B cell (primary cell): ENCODE data around the gene LTBP3. TPM values are rescaled to one million over a fixed set of nuclear protein-coding genes. Genes with fewer than 3 reads are reported as not detected.

Experiments used
- ATAC-seq: fragments of 200-7000 bp; cut with Tn5 transposase; one replicate; pipeline ENCODE4 v1.10.0; 2021; ENCODE audit warnings: low read depth, mild to moderate bottlenecking, moderate number of reproducible peaks, moderate library complexity
- CTCF ChIA-PET: fragments of 350-600 bp; sonication (Branson Sonifier 250); formaldehyde crosslinking; loops from one replicate; lab custom pipeline; 2021; ENCODE audit warnings: antibody characterized with exemption, inconsistent platforms; lab: Charles Lee
- POLR2A ChIA-PET: fragments of 350-600 bp; sonication (Branson Sonifier 250); formaldehyde crosslinking; loops from one replicate; lab custom pipeline; 2021; ENCODE audit warnings: antibody characterized with exemption; lab: Charles Lee
- DNase-seq: peaks from one replicate; pipeline ENCODE4 v3.0.0; 2013
- H2AFZ ChIP-seq: 2 replicates; pipeline ENCODE4 v1.6.1; 2012; ENCODE audit warnings: mild to moderate bottlenecking, low read depth, low read length; ENCODE audit not compliant: insufficient read depth, poor library complexity, severe bottlenecking
- H3K27ac ChIP-seq, 2 donors: 1 replicate in 1 of 2; 2 replicates in 1 of 2; pipeline ENCODE4 v1.5.1; 2012 to 2013; ENCODE audit warnings: low read length in 2 of 2, mild to moderate bottlenecking in 2 of 2, moderate library complexity in 1 of 2
- H3K27me3 ChIP-seq, 4 experiments: fragments of 200-600 bp in 1 of 4; sonication (generic) in 1 of 4; replicated peaks in 1 of 4; 1 replicate in 2 of 4; 2 replicates in 2 of 4; pipeline versions ENCODE4 v1.6.1 to v1.7.0; 2013 to 2016; ENCODE audit warnings: low read length in 3 of 4, mild to moderate bottlenecking in 2 of 4, mixed read lengths in 1 of 4, moderate library complexity in 1 of 4; ENCODE audit not compliant: insufficient read depth in 4 of 4, control insufficient read depth in 3 of 4; ENCODE audit errors: control extremely low read depth in 1 of 4
- H3K36me3 ChIP-seq, 2 experiments: replicated peaks in 1 of 2; 1 replicate in 1 of 2; 2 replicates in 1 of 2; pipeline versions ENCODE4 v1.6.1 to v1.7.1; 2013; ENCODE audit warnings: low read length in 1 of 2; ENCODE audit not compliant: insufficient read depth in 2 of 2, control insufficient read depth in 1 of 2; ENCODE audit errors: control extremely low read depth in 1 of 2, extremely low read depth in 1 of 2
- H3K4me1 ChIP-seq, 2 donors: fragments of 200-600 bp in 1 of 2; sonication (generic) in 1 of 2; 1 replicate in 1 of 2; 2 replicates in 1 of 2; pipeline versions ENCODE4 v1.5.1 to v1.6.1; 2013 to 2017; ENCODE audit warnings: low read length in 2 of 2; ENCODE audit not compliant: control insufficient read depth in 2 of 2, insufficient read depth in 2 of 2
- H3K4me2 ChIP-seq: replicated peaks from 2 replicates; pipeline ENCODE3; 2012; ENCODE audit warnings: mild to moderate bottlenecking, low read depth, low read length; ENCODE audit not compliant: poor library complexity, severe bottlenecking
- H3K4me3 ChIP-seq, 5 experiments: fragments of 200-600 bp in 1 of 5; sonication (generic) in 1 of 5; 1 replicate in 3 of 5; 2 replicates in 2 of 5; pipeline versions ENCODE4 v1.5.1 to v1.7.0; 2011 to 2016; ENCODE audit warnings: low read length in 4 of 5, mild to moderate bottlenecking in 4 of 5, low read depth in 2 of 5, control low read depth in 1 of 5, moderate library complexity in 1 of 5; ENCODE audit not compliant: insufficient read depth in 1 of 5; ENCODE audit errors: control extremely low read depth in 1 of 5, extremely low read depth in 1 of 5
- H3K79me2 ChIP-seq: fragments of 200-600 bp; sonication (generic); one replicate; pipeline ENCODE4 v1.6.0; 2016; ENCODE audit warnings: low read length; ENCODE audit not compliant: control insufficient read depth, insufficient read depth
- H3K9ac ChIP-seq: fragments of 200-600 bp; sonication (generic); 2 replicates; pipeline ENCODE4 v1.6.1; 2017; ENCODE audit warnings: mild to moderate bottlenecking, low read length, moderate library complexity
- H3K9me3 ChIP-seq, 3 donors: one replicate each; pipeline versions ENCODE4 v1.6.1 to v1.7.1; 2013; ENCODE audit warnings: low read length in 2 of 3; ENCODE audit not compliant: control insufficient read depth in 2 of 3, insufficient read depth in 1 of 3; ENCODE audit errors: control extremely low read depth in 1 of 3
- H4K20me1 ChIP-seq: 2 replicates; pipeline ENCODE4 v1.6.0; 2012; ENCODE audit warnings: mild to moderate bottlenecking, low read length; ENCODE audit not compliant: insufficient read depth, control insufficient read depth, poor library complexity, severe bottlenecking
- H3K27ac Mint-ChIP-seq: one replicate; pipeline ENCODE4 v1.8.0; 2021; ENCODE audit warnings: mixed read lengths
- H3K27me3 Mint-ChIP-seq: one replicate; pipeline ENCODE4 v1.8.0; 2021; ENCODE audit warnings: mixed read lengths
- H3K4me1 Mint-ChIP-seq: one replicate; pipeline ENCODE4 v1.8.0; 2021; ENCODE audit warnings: mixed read lengths
- H3K4me3 Mint-ChIP-seq: one replicate; pipeline ENCODE4 v1.8.0; 2021; ENCODE audit warnings: mixed read lengths
- H3K9me3 Mint-ChIP-seq: one replicate; pipeline ENCODE4 v1.8.0; 2022; ENCODE audit warnings: mixed read lengths; ENCODE audit not compliant: insufficient read depth
- CTCF ChIP-seq: fragments of 200-600 bp; IDR thresholded peaks from one replicate; pipeline ENCODE4 v1.8.0; 2022; ENCODE audit warnings: antibody characterized with exemption, mild to moderate bottlenecking
- EZH2 ChIP-seq: IDR thresholded peaks from 2 replicates; pipeline ENCODE4 v1.6.1; 2012; ENCODE audit warnings: borderline replicate concordance, low read depth, mild to moderate bottlenecking, moderate library complexity, low read length; ENCODE audit not compliant: insufficient read depth, poor library complexity, severe bottlenecking
- WGBS: methylation state at CpG from one replicate; pipeline ENCODE4 v1.1.5; 2013; ENCODE audit warnings: missing lambda C conversion rate; ENCODE audit not compliant: insufficient coverage; 5-methylcytosine and 5-hydroxymethylcytosine counted together
- intact Hi-C: fragments of 100-400 bp; cut with micrococcal nuclease; formaldehyde crosslinking; loops from one replicate; pipeline ENCODE4 v1.10.0; 2022
- polyA plus RNA-seq: library from polyadenylated mRNA; depleted of rRNA; stranded (reverse); fragments of >200 nt; gene quantifications from 2 replicates; pipeline ENCODE4 v1.2.3, GENCODE V29; 2012
- total RNA-seq, 2 donors: library from RNA; stranded (reverse); fragments of 120-200 nt in 1 of 2; gene quantifications; 1 replicate in 1 of 2; 2 replicates in 1 of 2; pipeline versions ENCODE4 v1.2.3 to v1.2.4, GENCODE V29; 2013 to 2022

LTBP3 gene
- total and polyA plus RNA-seq, 2 donors (not counting 1 experiment from before 2014, with no cell fraction given), result 65.1 to 69.0 TPM

DNA sequence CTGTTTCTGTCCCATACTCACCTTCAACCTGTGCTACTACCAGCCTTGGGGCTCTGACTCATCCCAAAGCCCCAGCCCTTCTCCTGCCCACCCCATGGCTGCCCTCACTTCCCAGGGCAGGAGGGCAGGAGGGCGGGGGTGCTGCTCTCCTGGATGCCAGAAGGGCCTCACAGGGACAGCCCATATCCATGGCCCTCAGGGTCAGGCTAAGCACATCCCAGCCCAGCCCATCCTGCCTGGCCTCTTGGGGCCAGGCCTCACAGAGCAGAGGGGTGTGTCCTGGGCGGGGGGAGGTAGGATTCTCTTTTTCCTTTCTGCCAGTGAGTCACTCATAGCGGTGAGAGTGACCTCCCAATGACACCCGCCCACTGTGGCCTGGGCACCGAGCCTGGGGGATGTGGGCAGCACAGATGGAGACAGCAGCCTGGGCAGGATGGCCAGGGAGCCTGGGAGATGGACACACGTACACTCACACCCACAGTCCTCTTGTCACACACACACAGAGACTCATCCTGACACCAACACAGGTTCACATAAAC is 2.4 kb downstream of the LTBP3 start:
- no peaks in the 10 kb centered on the region for H3K36me3 ChIP-seq
- H2AFZ ChIP-seq, result no peak overlapping the region
- no peaks in the 10 kb centered on the region for H3K27me3 ChIP-seq
- TF ChIP-seq CTCF, result no peak
- no peak for TF ChIP-seq EZH2
- H3K4me2 ChIP-seq, result no peak overlapping the region
- H3K4me3 ChIP-seq, result no peak overlapping the region
- H3K27me3 Mint-ChIP-seq, result peaks cover 3% of the 10 kb centered on the region
- POLR2A ChIA-PET, result interaction anchor here (0.6 kb wide), 2 partner anchors 148 to 732 kb away, joined by 4 to 7 read pairs; no protein-coding TSS in a partner anchor
- H3K9me3 ChIP-seq, result no peaks in the 10 kb centered on the region
- no peak overlapping the region for H3K9ac ChIP-seq
- no peak for DNase-seq
- no peak for ATAC-seq
- peaks cover 29 to 55% of the 10 kb centered on the region in 2 donors for H3K4me1 ChIP-seq
- intact Hi-C loops, result no loop called here
- H4K20me1 ChIP-seq, result no peaks in the 10 kb centered on the region
- H3K9me3 Mint-ChIP-seq, result no peaks in the 10 kb centered on the region
- H3K4me1 Mint-ChIP-seq, result peaks cover 51% of the 10 kb centered on the region
- CTCF ChIA-PET, result interaction anchor here (0.6 to 1.4 kb wide), 4 partner anchors 9 to 934 kb away, joined by 3 to 4 read pairs (median 3); partner anchors contain the start of gene ZNRD2
- no peak overlapping the region for H3K27ac ChIP-seq
- peak overlapping the region; percentile 89 for H3K27ac Mint-ChIP-seq
- peaks cover 26% of the 10 kb centered on the region for H3K79me2 ChIP-seq
- H3K4me3 Mint-ChIP-seq, result peak overlapping the region; percentile 64
- 69% methylated on average over 5 of the region's 6 CpGs for WGBS

DNA sequence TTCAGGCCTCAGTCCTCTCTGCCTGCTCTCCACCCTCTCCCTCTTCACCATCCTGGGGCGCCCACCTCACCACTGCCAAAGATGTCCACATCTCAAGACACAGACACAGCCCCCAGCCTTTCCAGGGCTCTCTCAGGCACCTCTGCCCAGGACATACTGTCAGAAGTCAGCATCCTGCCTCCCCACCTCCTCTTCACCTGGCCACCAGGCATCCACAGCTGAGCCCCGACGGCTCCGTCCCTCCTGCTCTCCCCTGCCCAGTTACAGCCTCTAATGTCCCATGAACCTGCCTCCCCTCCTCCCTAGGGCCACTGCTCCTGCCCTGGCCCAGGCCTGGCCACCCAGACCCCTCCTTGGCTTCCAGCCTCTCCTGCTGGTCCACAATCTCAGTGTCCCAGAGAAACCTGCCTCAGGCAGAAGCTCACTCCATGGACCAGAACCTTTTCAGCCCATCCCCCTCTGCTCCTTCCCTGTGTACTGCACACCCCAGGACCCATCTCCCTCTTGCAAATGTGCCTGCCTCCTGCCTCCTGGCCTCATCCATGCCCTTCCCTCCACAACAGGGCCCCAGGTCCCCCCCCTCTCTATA is 3.2 kb downstream of the LTBP3 start:
- Histone ChIP-seq H3K4me3 (no peak overlapping the region), H3K9ac (no peak overlapping the region), H4K20me1 (no peaks in the 10 kb centered on the region), H3K79me2 (peaks cover 18% of the 10 kb centered on the region), H3K4me2 (no peak overlapping the region), H3K4me1 (peaks cover 29 to 55% of the 10 kb centered on the region in 2 donors), H3K36me3 (no peaks in the 10 kb centered on the region), H3K27ac (no peak overlapping the region), H3K27me3 (no peaks in the 10 kb centered on the region), H3K9me3 (no peaks in the 10 kb centered on the region), H2AFZ (no peak overlapping the region)
- CTCF ChIA-PET, result interaction anchor here (0.6 to 1.2 kb wide), 3 partner anchors 8 to 935 kb away, joined by 3 to 4 read pairs (median 3); no protein-coding TSS in a partner anchor
- H3K27ac Mint-ChIP-seq, result peak overlapping the region; percentile 51
- POLR2A ChIA-PET, result interaction anchor here (0.6 kb wide), 2 partner anchors 147 to 733 kb away, joined by 4 to 7 read pairs; no protein-coding TSS in a partner anchor
- intact Hi-C loops, result no loop called here
- peaks cover under 1% of the 10 kb centered on the region for H3K27me3 Mint-ChIP-seq
- peaks cover 52% of the 10 kb centered on the region for H3K4me1 Mint-ChIP-seq
- no peak for ATAC-seq
- WGBS, result 84% methylated on average over 4 of the region's 4 CpGs
- no peaks in the 10 kb centered on the region for H3K9me3 Mint-ChIP-seq
- no peak for TF ChIP-seq EZH2
- no peak for TF ChIP-seq CTCF
- H3K4me3 Mint-ChIP-seq, result peak overlapping the region; percentile 30
- no peak for DNase-seq
